ENCODE results near the gene KCNK5. TPM values are rescaled to one million over a fixed set of nuclear protein-coding genes. Genes with fewer than 3 reads are reported as not detected.

The KCNK5 gene
- total RNA-seq, 1 donor from 2014 or later, result not detected

DNA sequence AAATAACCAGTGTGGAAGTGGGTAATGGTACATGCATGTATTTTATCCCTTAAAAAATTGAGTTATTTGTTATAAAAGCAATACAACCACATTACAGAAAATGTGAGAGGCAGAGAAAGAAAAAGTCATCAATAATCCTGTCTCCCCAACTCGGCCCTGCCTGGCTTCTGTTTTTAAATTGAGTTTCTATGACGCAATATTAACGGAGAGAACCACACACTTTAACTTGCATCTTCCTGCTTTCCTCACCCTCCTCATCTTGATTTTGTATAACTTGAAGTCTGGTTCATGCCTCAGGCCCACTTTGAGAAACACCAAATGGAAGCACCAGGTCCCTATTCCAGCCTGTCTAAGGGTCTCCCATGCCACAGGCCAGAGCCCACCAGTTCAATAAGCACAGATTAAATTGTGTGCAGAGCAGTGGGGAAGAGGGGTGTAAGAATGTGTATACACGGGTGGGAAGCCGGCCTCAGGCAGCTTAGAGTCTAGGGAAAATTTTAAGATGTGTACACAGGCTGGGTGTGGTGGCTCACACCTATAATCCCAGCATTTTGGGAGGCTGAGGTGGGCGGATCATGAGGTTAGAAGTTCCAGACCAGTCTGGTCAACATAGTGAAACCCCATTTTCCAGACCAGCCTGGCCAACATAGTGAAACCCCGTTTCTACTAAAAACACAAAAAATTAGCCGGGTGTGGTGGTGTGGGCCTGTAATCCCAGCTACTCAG lies 15.9 kb downstream of the KCNK5 start:
- no peaks in the 10 kb centered on the region for H3K36me3 Mint-ChIP-seq (ENCODE audit: unreplicated experiment)
- no peak for DNase-seq (ENCODE audit: extremely low spot score, unreplicated experiment)
- TF ChIP-seq CTCF (IDR thresholded peaks at IDR 0.05), result no peak
- no peaks in the 10 kb centered on the region for H3K4me1 Mint-ChIP-seq (ENCODE audit: unreplicated experiment)
- H3K4me3 Mint-ChIP-seq (ENCODE audit: unreplicated experiment), result no peak overlapping the region
- peaks cover 3% of the 10 kb centered on the region for H3K27me3 Mint-ChIP-seq (ENCODE audit: unreplicated experiment)
- H3K27ac Mint-ChIP-seq (ENCODE audit: unreplicated experiment), result no peak overlapping the region
- H3K9me3 Mint-ChIP-seq (ENCODE audit: unreplicated experiment), result no peaks in the 10 kb centered on the region

- no peaks in the 10 kb centered on the region for H3K9me3 Mint-ChIP-seq (ENCODE audit: unreplicated experiment)
- H3K4me1 Mint-ChIP-seq (ENCODE audit: unreplicated experiment), result no peaks in the 10 kb centered on the region
- no peak for DNase-seq (ENCODE audit: extremely low spot score, unreplicated experiment)
- no peak overlapping the region for H3K4me3 Mint-ChIP-seq (ENCODE audit: unreplicated experiment)
- H3K27ac Mint-ChIP-seq (ENCODE audit: unreplicated experiment), result no peak overlapping the region
- H3K27me3 Mint-ChIP-seq (ENCODE audit: unreplicated experiment), result peaks cover 3% of the 10 kb centered on the region
- TF ChIP-seq CTCF (IDR thresholded peaks at IDR 0.05), result no peak
- H3K36me3 Mint-ChIP-seq (ENCODE audit: unreplicated experiment), result no peaks in the 10 kb centered on the region
Measured at GRCh38 chr6:39211183-39211582, 18.1 kb downstream of the KCNK5 start.

GRCh38 chr6:39210450-39210849 lies 18.8 kb downstream of the KCNK5 start:
- H3K4me3 Mint-ChIP-seq (ENCODE audit: unreplicated experiment), result no peak overlapping the region
- H3K4me1 Mint-ChIP-seq (ENCODE audit: unreplicated experiment), result no peaks in the 10 kb centered on the region
- no peaks in the 10 kb centered on the region for H3K36me3 Mint-ChIP-seq (ENCODE audit: unreplicated experiment)
- H3K27ac Mint-ChIP-seq (ENCODE audit: unreplicated experiment), result no peak overlapping the region
- H3K9me3 Mint-ChIP-seq (ENCODE audit: unreplicated experiment), result no peaks in the 10 kb centered on the region
- peaks cover 3% of the 10 kb centered on the region for H3K27me3 Mint-ChIP-seq (ENCODE audit: unreplicated experiment)
- DNase-seq (ENCODE audit: extremely low spot score, unreplicated experiment), result no peak
- TF ChIP-seq CTCF (IDR thresholded peaks at IDR 0.05), result no peak

DNA sequence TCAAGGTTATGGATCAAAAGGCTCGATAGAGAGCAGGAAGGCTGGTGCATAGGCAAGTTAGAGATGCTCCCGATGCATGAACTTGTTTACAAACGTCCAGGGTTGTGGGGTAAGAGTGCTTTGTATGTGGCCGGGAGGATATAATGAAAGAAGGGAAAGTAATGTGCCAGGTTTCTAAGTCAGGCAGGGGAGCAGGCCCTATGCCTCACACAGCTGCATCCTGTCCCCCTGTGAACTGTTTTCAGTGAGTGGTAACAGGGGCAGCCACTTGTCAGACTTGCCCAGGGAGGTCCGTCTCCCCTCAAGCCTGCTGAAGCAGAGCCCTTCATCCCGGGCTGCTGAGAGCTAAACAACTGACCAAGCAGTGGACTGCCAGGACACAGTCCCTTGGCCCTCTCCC lies 19.4 kb downstream of the KCNK5 start:
- H3K4me1 Mint-ChIP-seq (ENCODE audit: unreplicated experiment), result no peaks in the 10 kb centered on the region
- no peak overlapping the region for H3K27ac Mint-ChIP-seq (ENCODE audit: unreplicated experiment)
- TF ChIP-seq CTCF (IDR thresholded peaks at IDR 0.05), result no peak
- H3K9me3 Mint-ChIP-seq (ENCODE audit: unreplicated experiment), result no peaks in the 10 kb centered on the region
- no peak overlapping the region for H3K4me3 Mint-ChIP-seq (ENCODE audit: unreplicated experiment)
- H3K27me3 Mint-ChIP-seq (ENCODE audit: unreplicated experiment), result peaks cover 3% of the 10 kb centered on the region
- no peak for DNase-seq (ENCODE audit: extremely low spot score, unreplicated experiment)
- no peaks in the 10 kb centered on the region for H3K36me3 Mint-ChIP-seq (ENCODE audit: unreplicated experiment)

DNA sequence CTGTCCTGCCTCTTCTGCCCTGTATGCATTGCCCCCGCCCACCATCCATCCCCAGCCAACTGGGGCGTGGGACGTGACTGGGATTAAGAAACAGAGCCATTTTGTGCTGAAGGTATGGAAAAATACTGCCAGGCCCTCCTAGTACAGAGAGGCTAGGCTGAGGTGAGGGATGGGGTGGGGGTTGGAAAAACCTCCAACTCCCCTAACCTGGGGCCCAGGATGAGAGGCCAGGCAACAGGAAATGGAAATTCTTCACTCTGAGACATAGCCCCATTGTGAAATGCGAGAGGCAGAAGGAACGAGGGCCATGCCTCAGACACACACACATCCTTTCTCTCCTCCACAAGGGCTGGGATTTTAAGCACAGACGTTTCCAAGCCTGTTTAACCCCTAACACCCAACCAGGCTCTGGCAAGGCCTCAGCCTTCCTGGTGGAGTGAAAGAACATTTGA lies 19.9 kb downstream of the KCNK5 start:
- H3K27me3 Mint-ChIP-seq (ENCODE audit: unreplicated experiment), result peaks cover 3% of the 10 kb centered on the region
- H3K4me1 Mint-ChIP-seq (ENCODE audit: unreplicated experiment), result no peaks in the 10 kb centered on the region
- H3K9me3 Mint-ChIP-seq (ENCODE audit: unreplicated experiment), result no peaks in the 10 kb centered on the region
- no peaks in the 10 kb centered on the region for H3K36me3 Mint-ChIP-seq (ENCODE audit: unreplicated experiment)
- TF ChIP-seq CTCF (IDR thresholded peaks at IDR 0.05), result no peak
- no peak overlapping the region for H3K4me3 Mint-ChIP-seq (ENCODE audit: unreplicated experiment)
- H3K27ac Mint-ChIP-seq (ENCODE audit: unreplicated experiment), result no peak overlapping the region
- DNase-seq (ENCODE audit: extremely low spot score, unreplicated experiment), result no peak

All from osteocyte (in vitro differentiated cells).